Mesodermal cell (in vitro differentiated cells): ENCODE measurements around the gene NARF.

Experiments
- H3K27ac ChIP-seq: 2 replicates; pipeline ENCODE4 v1.7.0; 2013; ENCODE audit warnings: mild to moderate bottlenecking, low read depth, low read length, moderate library complexity; ENCODE audit not compliant: severe bottlenecking
- H3K36me3 ChIP-seq: 2 replicates; pipeline ENCODE4 v1.7.1; 2013; ENCODE audit warnings: mild to moderate bottlenecking, low read length, moderate library complexity; ENCODE audit not compliant: control insufficient read depth, insufficient read depth
- H3K4me1 ChIP-seq: one replicate; pipeline ENCODE4 v1.7.1; 2013; ENCODE audit warnings: mild to moderate bottlenecking, low read length; ENCODE audit not compliant: insufficient read depth, control insufficient read depth, poor library complexity, severe bottlenecking
- H3K4me3 ChIP-seq: 2 replicates; pipeline ENCODE4 v1.7.0; 2013; ENCODE audit warnings: low read length, control low read depth, mild to moderate bottlenecking; ENCODE audit not compliant: insufficient read depth, poor library complexity, severe bottlenecking; ENCODE audit errors: extremely low read depth
- H3K9me3 ChIP-seq: 2 replicates; pipeline ENCODE4 v1.7.1; 2013; ENCODE audit warnings: mild to moderate bottlenecking, low read length, moderate library complexity; ENCODE audit not compliant: control insufficient read depth
- WGBS, 2 experiments: methylation state at CpG; one replicate each; pipeline ENCODE4 v1.1.5; 2013; ENCODE audit warnings: missing lambda C conversion rate in 2 of 2; ENCODE audit not compliant: insufficient coverage in 2 of 2; 5-methylcytosine and 5-hydroxymethylcytosine counted together

Gene NARF

GRCh38 chr17:82440991-82441627 lies 17.4 kb upstream of the NARF start:
- Histone ChIP-seq H3K4me3 (no peak overlapping the region), H3K36me3 (peaks cover 27% of the 10 kb centered on the region), H3K4me1 (peaks cover 4% of the 10 kb centered on the region), H3K9me3 (no peaks in the 10 kb centered on the region), H3K27ac (no peak overlapping the region)
- WGBS, 2 experiments = 78 to 83% methylated on average over 5 to 7 of the region's 17 CpGs

DNA sequence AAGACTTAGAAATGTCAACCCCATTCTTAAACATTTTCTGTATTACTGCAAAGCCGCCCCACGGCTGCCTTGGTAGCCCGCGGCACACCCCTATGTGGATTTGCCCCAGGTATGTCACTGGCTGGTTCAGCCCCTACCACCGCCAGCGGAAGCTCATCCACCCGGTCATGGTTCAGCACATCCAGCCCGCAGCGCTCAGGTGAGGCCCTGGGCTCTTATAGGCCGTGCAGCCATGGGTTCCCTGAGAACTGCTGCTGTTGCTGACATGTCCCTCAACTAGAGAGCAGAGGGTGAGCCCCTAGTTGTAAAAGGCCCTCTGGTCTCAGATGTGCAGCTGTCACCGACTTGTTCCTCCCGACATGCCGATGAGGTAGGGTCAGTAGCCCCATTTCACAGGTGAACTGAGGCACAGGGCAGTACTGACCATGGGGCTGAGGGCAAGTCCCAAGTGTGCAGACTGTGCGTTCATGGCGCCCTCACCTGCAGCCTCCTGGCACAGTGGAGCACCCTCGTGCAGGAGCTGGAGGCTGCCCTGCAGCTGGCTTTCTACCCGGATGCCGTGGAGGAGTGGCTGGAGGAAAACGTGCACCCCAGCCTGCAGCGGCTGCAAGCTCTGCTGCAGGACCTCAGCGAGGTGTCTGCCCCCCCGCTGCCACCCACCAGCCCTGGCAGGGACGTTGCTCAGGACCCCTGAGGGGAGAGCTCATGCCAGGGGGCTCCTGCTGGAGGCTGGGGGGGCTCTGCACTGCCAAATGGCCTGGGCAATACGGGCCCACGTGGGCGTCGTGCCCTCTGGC lies 16.7 kb upstream of the NARF start:
- H3K36me3 ChIP-seq = peaks cover 27% of the 10 kb centered on the region
- peaks cover 8% of the 10 kb centered on the region for H3K4me1 ChIP-seq
- H3K4me3 ChIP-seq = no peak overlapping the region
- no peak overlapping the region for H3K27ac ChIP-seq
- WGBS, 2 experiments = 93 to 96% methylated on average over 27 of the region's 27 CpGs
- H3K9me3 ChIP-seq = no peaks in the 10 kb centered on the region

DNA sequence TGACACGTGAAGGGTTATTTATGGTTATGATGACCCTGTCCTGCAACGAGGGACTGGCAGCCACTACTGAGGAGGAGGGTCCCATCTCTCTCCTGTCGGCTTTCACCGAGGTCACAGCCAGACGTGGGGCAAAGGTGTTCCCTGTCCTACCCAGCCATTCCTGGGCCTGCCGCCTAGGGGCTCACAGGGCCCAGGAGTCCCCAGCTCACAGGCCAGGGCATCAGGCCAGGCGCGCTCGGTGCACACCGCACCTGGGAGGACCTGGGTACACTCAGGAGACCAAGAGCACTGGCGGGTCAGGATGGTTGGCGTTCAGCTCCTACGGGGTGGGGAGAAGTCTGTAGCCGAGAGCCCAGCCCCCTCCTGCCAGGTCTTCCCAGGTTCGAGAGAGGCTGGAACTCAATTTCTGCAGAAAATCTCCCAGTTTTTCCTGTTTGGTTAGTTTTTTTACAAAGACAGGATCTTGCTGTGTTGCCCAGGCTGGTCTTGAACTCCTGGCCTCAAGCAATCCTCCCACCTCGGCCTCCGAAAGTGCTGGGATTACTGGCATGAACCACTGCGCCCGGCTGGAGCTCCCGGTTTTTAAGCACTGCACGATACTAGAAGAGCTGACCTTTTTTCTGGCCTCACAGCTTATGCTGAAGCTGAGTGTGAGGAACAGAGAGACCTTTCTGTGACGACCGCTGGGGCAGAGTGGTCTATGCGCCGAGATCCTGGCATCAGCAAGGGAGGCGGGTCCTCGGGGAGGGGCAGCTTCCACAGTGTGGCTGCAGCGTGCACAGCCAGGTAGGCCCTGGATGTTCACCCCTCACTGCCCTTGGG lies 15.7 kb upstream of the NARF start:
- Histone ChIP-seq H3K9me3 (no peaks in the 10 kb centered on the region), H3K4me1 (peaks cover 8% of the 10 kb centered on the region), H3K4me3 (no peak overlapping the region), H3K36me3 (peaks cover 27% of the 10 kb centered on the region), H3K27ac (no peak overlapping the region)
- WGBS, 2 experiments = 94 to 97% methylated on average over 27 to 28 of the region's 28 CpGs

DNA sequence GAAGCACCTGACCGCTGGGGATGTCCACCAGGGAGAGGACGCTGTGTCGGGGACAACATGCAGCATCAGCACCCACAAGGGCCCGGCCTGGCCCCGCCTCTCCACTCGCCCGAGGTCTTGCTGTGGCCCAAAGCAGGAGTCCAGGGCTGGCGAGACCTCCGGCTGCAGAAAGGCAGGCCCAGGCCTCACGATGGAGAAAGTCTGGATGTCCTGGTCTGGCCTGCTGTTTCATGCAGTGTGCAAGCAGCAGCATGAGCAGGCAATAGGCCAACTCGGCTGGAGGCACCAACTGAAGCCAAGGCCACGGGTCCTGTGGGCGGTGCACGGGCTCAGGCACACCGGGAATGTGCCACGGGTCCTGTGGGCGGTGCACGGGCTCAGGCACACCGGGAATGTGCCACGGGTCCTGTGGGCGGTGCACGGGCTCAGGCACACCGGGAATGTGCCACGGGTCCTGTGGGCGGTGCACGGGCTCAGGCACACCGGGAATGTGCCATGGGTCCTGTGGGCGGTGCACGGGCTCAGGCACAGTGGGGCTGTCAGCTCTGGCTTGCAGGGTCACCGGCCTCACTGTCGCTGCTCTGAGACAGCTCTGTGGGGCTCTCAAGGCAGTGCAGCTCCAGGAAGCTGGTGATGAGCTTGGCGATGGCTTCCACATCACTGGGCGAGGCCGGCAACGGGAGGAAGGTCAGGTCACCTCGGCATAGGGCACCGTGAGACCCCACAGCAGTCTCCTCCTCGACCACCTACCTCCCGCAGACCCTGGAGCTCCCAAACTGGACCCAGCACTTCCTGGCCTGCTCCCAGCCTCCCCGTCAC lies 14.9 kb upstream of the NARF start:
- H3K9me3 ChIP-seq = no peaks in the 10 kb centered on the region
- WGBS, 2 experiments = 96 to 97% methylated on average over 26 to 28 of the region's 40 CpGs
- no peak overlapping the region for H3K4me3 ChIP-seq
- H3K4me1 ChIP-seq = peaks cover 8% of the 10 kb centered on the region
- H3K36me3 ChIP-seq = peaks cover 28% of the 10 kb centered on the region
- H3K27ac ChIP-seq = no peak overlapping the region

- Histone ChIP-seq H3K9me3 (no peaks in the 10 kb centered on the region), H3K36me3 (peaks cover 28% of the 10 kb centered on the region), H3K27ac (no peak overlapping the region), H3K4me1 (peaks cover 8% of the 10 kb centered on the region), H3K4me3 (no peak overlapping the region)
- WGBS, 2 experiments = 95 to 96% methylated on average over 31 to 34 of the region's 35 CpGs
Measured at GRCh38 chr17:82444284-82444893, 14.2 kb upstream of the NARF start.

- H3K4me1 ChIP-seq = peaks cover 8% of the 10 kb centered on the region
- no peak overlapping the region for H3K4me3 ChIP-seq
- no peaks in the 10 kb centered on the region for H3K9me3 ChIP-seq
- peaks cover 28% of the 10 kb centered on the region for H3K36me3 ChIP-seq
- no peak overlapping the region for H3K27ac ChIP-seq
- WGBS, 2 experiments = 94 to 97% methylated on average over 18 to 19 of the region's 19 CpGs
Measured at GRCh38 chr17:82444941-82445521, 13.5 kb upstream of the NARF start.

DNA sequence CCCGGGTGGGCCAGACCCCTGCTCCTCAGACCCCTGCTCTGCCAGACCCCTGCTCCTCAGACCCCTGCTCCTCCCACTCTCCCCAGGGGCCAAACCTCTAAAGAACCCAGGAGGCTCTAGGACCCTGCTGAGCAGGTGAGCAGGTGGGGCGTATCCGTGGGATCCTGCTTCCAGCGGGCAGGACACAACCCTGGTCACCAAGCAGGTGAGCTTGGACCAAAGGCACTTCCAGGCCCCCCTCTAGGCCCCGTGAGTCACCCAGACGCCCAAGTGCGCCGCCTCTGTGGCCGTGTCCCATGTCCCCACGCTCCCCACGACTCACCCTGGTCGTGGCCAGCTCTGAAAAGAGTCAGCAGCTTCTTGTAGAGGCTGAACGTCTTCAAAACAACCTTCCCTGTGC lies 13.0 kb upstream of the NARF start:
- H3K36me3 ChIP-seq = peaks cover 28% of the 10 kb centered on the region
- H3K27ac ChIP-seq = no peak overlapping the region
- no peaks in the 10 kb centered on the region for H3K9me3 ChIP-seq
- no peak overlapping the region for H3K4me3 ChIP-seq
- H3K4me1 ChIP-seq = peaks cover 8% of the 10 kb centered on the region
- 92 to 95% methylated on average over 12 of the region's 13 CpGs for WGBS, 2 experiments

DNA sequence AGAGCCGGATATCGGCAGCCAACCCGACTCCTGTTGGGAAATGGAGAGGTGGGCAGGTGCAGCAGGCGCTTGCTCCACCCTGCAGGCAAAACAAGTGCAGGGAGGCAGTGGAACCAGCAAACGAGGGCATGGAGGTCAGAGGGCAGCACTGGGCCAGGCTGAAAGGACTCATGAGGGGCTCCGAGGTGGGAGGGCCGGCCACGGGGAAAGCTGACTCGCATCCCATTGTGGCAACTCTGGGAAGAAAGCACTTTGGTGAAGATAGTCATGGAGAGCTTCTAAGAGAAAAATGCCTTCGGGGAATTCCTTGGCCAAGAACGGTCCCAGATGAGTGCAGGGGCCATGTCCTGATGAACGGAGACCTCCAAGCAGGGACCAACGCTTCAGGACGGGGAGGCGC lies 12.4 kb upstream of the NARF start:
- Histone ChIP-seq H3K4me1 (peaks cover 8% of the 10 kb centered on the region), H3K4me3 (no peak overlapping the region), H3K36me3 (peaks cover 28% of the 10 kb centered on the region), H3K27ac (no peak overlapping the region), H3K9me3 (peaks cover under 1% of the 10 kb centered on the region)
- WGBS, 2 experiments = 92 to 93% methylated on average over 14 to 15 of the region's 15 CpGs

DNA sequence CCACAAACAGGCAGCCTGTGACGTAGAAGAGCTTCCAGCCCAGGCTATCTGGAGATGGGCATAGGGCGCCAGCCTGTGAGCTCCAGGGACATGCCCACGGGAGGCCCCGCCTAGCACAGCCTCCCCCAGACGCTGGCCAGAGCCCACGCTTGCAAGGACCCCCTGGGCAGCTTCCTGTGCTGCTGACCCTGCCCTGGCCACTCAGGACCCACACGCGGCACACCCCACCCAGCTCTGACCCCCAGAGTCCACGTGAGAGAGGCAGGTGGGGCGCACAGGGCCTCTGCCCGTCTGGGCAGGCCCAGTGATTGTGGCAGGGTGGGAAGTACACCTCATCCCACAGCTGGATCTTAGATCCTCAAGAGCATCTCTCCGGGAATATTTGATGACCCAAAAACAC lies 11.9 kb upstream of the NARF start:
- Histone ChIP-seq H3K36me3 (peaks cover 28% of the 10 kb centered on the region), H3K4me1 (peaks cover 8% of the 10 kb centered on the region)
- WGBS, 2 experiments = 85 to 95% methylated on average over 5 to 10 of the region's 12 CpGs

More for the DNA sequence above, 11.9 kb upstream of the NARF start:
- Histone ChIP-seq H3K4me3 (no peak overlapping the region), H3K9me3 (peaks cover 5% of the 10 kb centered on the region), H3K27ac (no peak overlapping the region)
